ENCODE results near the gene DAPP1. TPM values are rescaled to one million over a fixed set of nuclear protein-coding genes. Genes with fewer than 3 reads are reported as not detected.

The DAPP1 gene
- total and polyA plus RNA-seq, 2 experiments from 2014 or later, result not detected

DNA sequence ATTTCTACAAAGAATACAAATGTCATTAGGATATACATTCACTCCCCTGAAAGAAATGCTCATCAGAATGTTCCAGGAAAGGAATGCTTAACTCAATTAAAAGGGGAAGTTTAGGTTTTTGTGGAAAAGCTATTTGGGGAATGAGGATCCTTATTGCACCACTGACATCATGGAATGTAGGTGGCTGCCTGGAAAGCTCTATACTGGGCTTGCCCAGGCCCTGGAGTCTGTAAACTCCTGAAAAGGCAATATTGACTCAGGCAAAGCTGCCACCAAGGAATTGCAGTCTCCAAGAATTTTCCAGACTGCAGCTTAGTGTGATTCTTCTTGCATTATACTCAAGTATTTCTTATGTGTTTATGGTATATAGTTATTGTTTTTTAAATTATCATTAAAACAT is 15.7 kb downstream of the DAPP1 start (continued):
- TF ChIP-seq CREB1 (CRISPR knock-in tag; IDR thresholded peaks at IDR 0.05; ENCODE audit: low read depth) (no peak), EZH2 (IDR thresholded peaks at IDR 0.05; ENCODE audit: low read depth, unreplicated experiment) (no peak)

DNA sequence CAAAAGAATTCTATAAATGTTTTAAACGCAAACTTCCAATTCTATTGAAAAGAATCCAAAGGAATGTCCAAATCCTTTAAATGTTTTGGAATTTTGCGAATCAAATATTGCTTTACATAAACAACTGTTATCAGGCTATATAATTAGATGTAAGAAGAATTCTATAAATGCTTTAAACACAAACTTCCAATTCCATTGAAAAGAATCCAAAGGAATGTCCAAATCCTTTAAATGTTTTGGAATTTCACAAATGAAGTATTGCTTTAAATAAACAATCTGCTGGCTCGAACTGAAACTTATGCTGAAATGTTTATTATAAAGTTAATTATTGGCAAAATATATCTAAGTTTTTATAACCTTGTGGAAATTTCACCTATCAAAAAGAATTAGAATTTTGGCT is 16.1 kb downstream of the DAPP1 start:
- TF ChIP-seq REST (IDR thresholded peaks at IDR 0.05; ENCODE audit: unreplicated experiment) (no peak), ZNF114 (CRISPR knock-in tag; IDR thresholded peaks at IDR 0.05) (no peak), ETS1 (IDR thresholded peaks at IDR 0.05) (no peak), EZH2 (IDR thresholded peaks at IDR 0.05; ENCODE audit: low read depth, unreplicated experiment) (no peak), CTCF (conservative IDR thresholded peaks at IDR 0.05; ENCODE audit: low read depth in 2 of 2) (no peak), CREB1 (CRISPR knock-in tag; IDR thresholded peaks at IDR 0.05; ENCODE audit: low read depth) (no peak), ZNF462 (CRISPR knock-in tag; IDR thresholded peaks at IDR 0.05) (no peak), STAT1 (IDR thresholded peaks at IDR 0.05; ENCODE audit: unreplicated experiment) (no peak), NANOG (IDR thresholded peaks at IDR 0.05; ENCODE audit: borderline replicate concordance) (no peak), POLR2AphosphoS5 (IDR thresholded peaks at IDR 0.05; ENCODE audit: low read depth) (no peak), JUNB (IDR thresholded peaks at IDR 0.05; ENCODE audit: unreplicated experiment) (no peak), ZNF331 (CRISPR knock-in tag; IDR thresholded peaks at IDR 0.05; ENCODE audit: low read depth) (no peak), EZH2phosphoT487 (IDR thresholded peaks at IDR 0.05; ENCODE audit: unreplicated experiment) (no peak)
- Histone ChIP-seq H3K79me2 (replicated peaks; ENCODE audit: insufficient read depth) (no peaks in the 10 kb centered on the region), H3K9me2 (ENCODE audit: insufficient read depth) (no peaks in the 10 kb centered on the region), H3K27me3 (ENCODE audit: insufficient read depth) (no peaks in the 10 kb centered on the region), H3F3A (replicated peaks; ENCODE audit: low read depth) (no peaks in the 10 kb centered on the region), H3K4me1 (ENCODE audit: insufficient read depth) (no peaks in the 10 kb centered on the region), H3K4me3 (no peak overlapping the region), H3K27ac (ENCODE audit: low read depth) (no peak overlapping the region), H3K4me2 (no peak overlapping the region), H2AFZ (no peak overlapping the region), H4K20me1 (replicated peaks; ENCODE audit: insufficient read depth) (no peaks in the 10 kb centered on the region), H3K36me3 (ENCODE audit: insufficient read depth) (no peaks in the 10 kb centered on the region)
- DNase-seq (ENCODE audit: low spot score) (no peak), ATAC-seq (no peak)
- H3K4me3 Mint-ChIP-seq, result no peak overlapping the region
- no peaks in the 10 kb centered on the region for H3K4me1 Mint-ChIP-seq
- H3K9me3 Mint-ChIP-seq, result no peaks in the 10 kb centered on the region
- peaks cover 8% of the 10 kb centered on the region for H3K27me3 Mint-ChIP-seq (ENCODE audit: insufficient read depth, low read depth, poor library complexity)
- H3K27ac Mint-ChIP-seq, result no peak overlapping the region
- H3K36me3 Mint-ChIP-seq (ENCODE audit: low read depth), result no peaks in the 10 kb centered on the region

Data from GM23338 (cell line).